KMS-11 (cell line): Measurements from ENCODE around the gene NGB.

ENCODE experiments used
- H2AFZ ChIP-seq: fragments of 200-600 bp; sonication (generic); 2 replicates; pipeline ENCODE4 v1.6.1; 2016; ENCODE audit warnings: antibody characterized with exemption, mixed run types, low read depth
- H3K27ac ChIP-seq: fragments of 200-600 bp; sonication (generic); 2 replicates; pipeline ENCODE4 v1.6.1; 2016; ENCODE audit warnings: mild to moderate bottlenecking, mixed run types
- H3K27me3 ChIP-seq: fragments of 200-600 bp; sonication (generic); 2 replicates; pipeline ENCODE4 v1.6.1; 2017; ENCODE audit warnings: mild to moderate bottlenecking, low read depth, mixed run types, moderate library complexity; ENCODE audit not compliant: insufficient read depth
- H3K36me3 ChIP-seq: fragments of 200-600 bp; sonication (generic); 2 replicates; pipeline ENCODE4 v1.6.1; 2017; ENCODE audit warnings: mild to moderate bottlenecking, mixed run types; ENCODE audit not compliant: insufficient read depth
- H3K4me1 ChIP-seq: fragments of 200-600 bp; sonication (generic); 2 replicates; pipeline ENCODE4 v1.6.1; 2016; ENCODE audit warnings: mild to moderate bottlenecking, low read depth, mixed run types; ENCODE audit not compliant: poor library complexity, severe bottlenecking
- H3K4me2 ChIP-seq: fragments of 200-600 bp; sonication (generic); 2 replicates; pipeline ENCODE4 v1.7.0; 2016; ENCODE audit warnings: mild to moderate bottlenecking, mixed run types
- H3K4me3 ChIP-seq: fragments of 200-600 bp; sonication (generic); IDR thresholded peaks from 2 replicates; pipeline ENCODE4 v1.6.1; 2017; ENCODE audit warnings: low read depth, low read length, mixed read lengths; ENCODE audit not compliant: insufficient read depth
- H3K79me2 ChIP-seq: fragments of 200-600 bp; sonication (generic); 2 replicates; pipeline ENCODE4 v1.6.1; 2016; ENCODE audit warnings: low read depth, mixed run types; ENCODE audit not compliant: insufficient read depth
- H3K9ac ChIP-seq: fragments of 200-600 bp; sonication (generic); 2 replicates; pipeline ENCODE4 v1.6.1; 2016; ENCODE audit warnings: mild to moderate bottlenecking, mixed run types
- H4K20me1 ChIP-seq: fragments of 200-600 bp; sonication (generic); 2 replicates; pipeline ENCODE4 v1.6.1; 2016; ENCODE audit warnings: mild to moderate bottlenecking, mixed run types; ENCODE audit not compliant: insufficient read depth
- CTCF ChIP-seq: fragments of 200-600 bp; sonication (generic); conservative IDR thresholded peaks from 2 replicates; pipeline ENCODE4 v1.6.1; 2017; ENCODE audit warnings: low read depth, mild to moderate bottlenecking, antibody characterized with exemption, low read length, moderate library complexity, mixed read lengths

NGB gene

GRCh38 chr14:77225892-77226557 lies 45.0 kb downstream of the NGB start:
- Histone ChIP-seq H4K20me1 (no peaks in the 10 kb centered on the region), H3K4me1 (no peaks in the 10 kb centered on the region), H3K79me2 (no peaks in the 10 kb centered on the region), H3K4me3 (no peak overlapping the region), H3K9ac (no peak overlapping the region), H3K27me3 (no peaks in the 10 kb centered on the region), H3K36me3 (no peaks in the 10 kb centered on the region), H3K27ac (no peak overlapping the region), H3K4me2 (no peak overlapping the region), H2AFZ (no peak overlapping the region)
- no peak for TF ChIP-seq CTCF

- no peaks in the 10 kb centered on the region for H3K4me1 ChIP-seq
- H3K36me3 ChIP-seq, result no peaks in the 10 kb centered on the region
- no peaks in the 10 kb centered on the region for H4K20me1 ChIP-seq
- no peak overlapping the region for H3K27ac ChIP-seq
- H3K4me2 ChIP-seq, result no peak overlapping the region
- H2AFZ ChIP-seq, result no peak overlapping the region
- H3K9ac ChIP-seq, result no peak overlapping the region
- H3K79me2 ChIP-seq, result no peaks in the 10 kb centered on the region
- TF ChIP-seq CTCF, result no peak
- no peaks in the 10 kb centered on the region for H3K27me3 ChIP-seq
- H3K4me3 ChIP-seq, result no peak overlapping the region
Observed at GRCh38 chr14:77225254-77225653, 45.8 kb downstream of the NGB start.

- Histone ChIP-seq H3K27ac (no peak overlapping the region), H3K27me3 (no peaks in the 10 kb centered on the region), H2AFZ (no peak overlapping the region), H3K9ac (no peak overlapping the region), H3K4me2 (no peak overlapping the region), H3K79me2 (no peaks in the 10 kb centered on the region), H3K4me1 (no peaks in the 10 kb centered on the region), H3K36me3 (no peaks in the 10 kb centered on the region), H3K4me3 (no peak overlapping the region), H4K20me1 (no peaks in the 10 kb centered on the region)
- no peak for TF ChIP-seq CTCF
Observed at GRCh38 chr14:77224212-77224611, 46.8 kb downstream of the NGB start.

- Histone ChIP-seq H3K27ac (no peak overlapping the region), H3K4me1 (no peaks in the 10 kb centered on the region), H3K36me3 (no peaks in the 10 kb centered on the region), H2AFZ (no peak overlapping the region), H3K4me2 (no peak overlapping the region), H3K27me3 (no peaks in the 10 kb centered on the region), H3K4me3 (no peak overlapping the region), H3K79me2 (no peaks in the 10 kb centered on the region), H3K9ac (no peak overlapping the region), H4K20me1 (no peaks in the 10 kb centered on the region)
- no peak for TF ChIP-seq CTCF
Observed at GRCh38 chr14:77222546-77223225, 48.3 kb downstream of the NGB start.
